ENCODE data around the gene LDLRAD4.

DNA sequence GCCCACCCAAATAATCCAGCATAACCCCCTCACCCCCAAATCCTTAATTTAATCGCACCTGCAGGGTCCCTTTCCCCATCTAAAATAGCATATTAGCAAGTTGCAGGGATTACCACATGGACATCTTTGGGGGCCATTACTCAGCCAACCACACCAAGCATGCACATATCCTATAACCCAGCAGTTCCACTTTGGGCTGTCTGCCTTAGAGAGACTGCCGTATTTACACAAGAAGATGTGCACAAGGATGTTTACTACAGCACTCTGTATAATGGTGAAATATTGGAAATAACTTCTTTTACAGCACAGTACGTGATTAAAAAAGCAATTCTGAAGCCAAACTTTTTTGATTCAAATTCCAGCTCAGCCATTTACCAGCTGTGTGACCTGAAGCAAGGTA, 17.3 kb upstream of the LDLRAD4 start:
- TF ChIP-seq, protein P1, sequence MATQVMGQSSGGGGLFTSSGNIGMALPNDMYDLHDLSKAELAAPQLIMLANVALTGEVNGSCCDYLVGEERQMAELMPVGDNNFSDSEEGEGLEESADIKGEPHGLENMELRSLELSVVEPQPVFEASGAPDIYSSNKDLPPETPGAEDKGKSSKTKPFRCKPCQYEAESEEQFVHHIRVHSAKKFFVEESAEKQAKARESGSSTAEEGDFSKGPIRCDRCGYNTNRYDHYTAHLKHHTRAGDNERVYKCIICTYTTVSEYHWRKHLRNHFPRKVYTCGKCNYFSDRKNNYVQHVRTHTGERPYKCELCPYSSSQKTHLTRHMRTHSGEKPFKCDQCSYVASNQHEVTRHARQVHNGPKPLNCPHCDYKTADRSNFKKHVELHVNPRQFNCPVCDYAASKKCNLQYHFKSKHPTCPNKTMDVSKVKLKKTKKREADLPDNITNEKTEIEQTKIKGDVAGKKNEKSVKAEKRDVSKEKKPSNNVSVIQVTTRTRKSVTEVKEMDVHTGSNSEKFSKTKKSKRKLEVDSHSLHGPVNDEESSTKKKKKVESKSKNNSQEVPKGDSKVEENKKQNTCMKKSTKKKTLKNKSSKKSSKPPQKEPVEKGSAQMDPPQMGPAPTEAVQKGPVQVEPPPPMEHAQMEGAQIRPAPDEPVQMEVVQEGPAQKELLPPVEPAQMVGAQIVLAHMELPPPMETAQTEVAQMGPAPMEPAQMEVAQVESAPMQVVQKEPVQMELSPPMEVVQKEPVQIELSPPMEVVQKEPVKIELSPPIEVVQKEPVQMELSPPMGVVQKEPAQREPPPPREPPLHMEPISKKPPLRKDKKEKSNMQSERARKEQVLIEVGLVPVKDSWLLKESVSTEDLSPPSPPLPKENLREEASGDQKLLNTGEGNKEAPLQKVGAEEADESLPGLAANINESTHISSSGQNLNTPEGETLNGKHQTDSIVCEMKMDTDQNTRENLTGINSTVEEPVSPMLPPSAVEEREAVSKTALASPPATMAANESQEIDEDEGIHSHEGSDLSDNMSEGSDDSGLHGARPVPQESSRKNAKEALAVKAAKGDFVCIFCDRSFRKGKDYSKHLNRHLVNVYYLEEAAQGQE (IDR thresholded peaks at IDR 0.05; ENCODE audit: low read depth) = no peak
- TF ChIP-seq CREB1 (IDR thresholded peaks at IDR 0.05; ENCODE audit: low read depth) = no peak
- TF ChIP-seq, protein P2, sequence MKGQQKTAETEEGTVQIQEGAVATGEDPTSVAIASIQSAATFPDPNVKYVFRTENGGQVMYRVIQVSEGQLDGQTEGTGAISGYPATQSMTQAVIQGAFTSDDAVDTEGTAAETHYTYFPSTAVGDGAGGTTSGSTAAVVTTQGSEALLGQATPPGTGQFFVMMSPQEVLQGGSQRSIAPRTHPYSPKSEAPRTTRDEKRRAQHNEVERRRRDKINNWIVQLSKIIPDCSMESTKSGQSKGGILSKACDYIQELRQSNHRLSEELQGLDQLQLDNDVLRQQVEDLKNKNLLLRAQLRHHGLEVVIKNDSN (IDR thresholded peaks at IDR 0.05) = no peak
- TF ChIP-seq YY1 (IDR thresholded peaks at IDR 0.05; ENCODE audit: low read depth) = no peak
- TF ChIP-seq FOXM1 (IDR thresholded peaks at IDR 0.05; ENCODE audit: borderline replicate concordance, low read depth) = no peak
- TF ChIP-seq RAD21 (IDR thresholded peaks at IDR 0.05; ENCODE audit: low read depth) = no peak
- TF ChIP-seq EP300 (IDR thresholded peaks at IDR 0.05; ENCODE audit: borderline replicate concordance) = no peak
- no peak for TF ChIP-seq NFIC (IDR thresholded peaks at IDR 0.05)
